Measurements from ENCODE around the gene UMAD1.

The UMAD1 gene

DNA sequence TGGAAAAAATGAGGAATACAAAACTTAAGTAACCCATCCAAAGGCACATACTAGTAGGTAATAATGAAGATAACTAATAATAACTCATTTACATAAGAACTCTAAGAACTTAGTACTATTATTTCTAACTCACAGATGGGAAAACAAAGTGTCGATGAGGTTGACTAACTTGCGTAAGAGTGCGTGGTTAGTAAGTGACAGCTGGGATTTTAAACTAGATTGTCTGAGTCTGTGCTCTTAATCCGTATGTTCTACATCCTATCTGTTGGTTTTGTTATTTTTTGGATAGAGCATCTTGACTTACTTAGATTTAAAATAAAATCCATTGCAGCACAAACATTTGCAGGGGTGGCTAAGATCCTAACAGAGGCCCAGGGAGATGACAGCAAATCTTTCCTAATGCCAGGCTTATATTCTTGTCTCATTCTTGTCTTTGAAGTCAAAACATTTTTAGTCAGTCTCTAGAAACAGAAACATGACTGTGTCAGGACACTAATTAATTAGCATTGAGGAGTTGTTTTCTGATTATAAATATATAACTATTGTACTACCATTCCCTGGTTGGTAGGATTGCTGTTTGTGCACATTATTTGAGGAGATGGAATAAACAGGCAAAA lies 66.1 kb downstream of the UMAD1 start:
- H3K27me3 ChIP-seq (replicated peaks; ENCODE audit: control insufficient read depth, insufficient read depth, low read length) = no peaks in the 10 kb centered on the region
- no peak for DNase-seq (ENCODE audit: low read depth)
- H3K9ac ChIP-seq (ENCODE audit: low read length) = no peak overlapping the region
- no peaks in the 10 kb centered on the region for H3K4me1 ChIP-seq (ENCODE audit: control insufficient read depth, insufficient read depth, low read length)
- no peak overlapping the region for H3K4me3 ChIP-seq (ENCODE audit: low read length)
- H3K36me3 ChIP-seq (ENCODE audit: control insufficient read depth, insufficient read depth, low read length, severe bottlenecking) = no peaks in the 10 kb centered on the region
- H3K9me3 ChIP-seq (ENCODE audit: control insufficient read depth, low read length) = no peaks in the 10 kb centered on the region

DNA sequence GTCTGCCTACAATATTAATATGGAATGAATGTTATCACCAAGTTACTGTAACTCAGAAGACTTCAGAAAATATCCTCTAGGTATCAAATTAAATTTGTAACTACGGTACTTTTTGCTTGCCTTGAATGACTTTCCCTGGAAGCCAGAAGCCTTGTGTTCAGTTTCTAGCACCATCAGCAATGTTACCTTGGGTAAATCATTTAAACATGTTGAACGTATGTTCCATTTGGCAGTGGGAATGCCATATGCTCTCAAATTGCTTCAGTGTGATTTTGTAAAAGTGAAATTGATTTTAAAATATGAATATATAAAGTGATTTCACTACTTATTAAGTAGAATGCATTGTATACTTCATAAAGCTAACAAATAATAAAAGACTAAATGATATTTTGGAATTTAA lies 66.7 kb downstream of the UMAD1 start:
- Histone ChIP-seq H3K36me3 (ENCODE audit: control insufficient read depth, insufficient read depth, low read length, severe bottlenecking) (no peaks in the 10 kb centered on the region), H3K4me3 (ENCODE audit: low read length) (no peak overlapping the region), H3K4me1 (ENCODE audit: control insufficient read depth, insufficient read depth, low read length) (no peaks in the 10 kb centered on the region), H3K9ac (ENCODE audit: low read length) (no peak overlapping the region), H3K9me3 (ENCODE audit: control insufficient read depth, low read length) (no peaks in the 10 kb centered on the region), H3K27me3 (replicated peaks; ENCODE audit: control insufficient read depth, insufficient read depth, low read length) (no peaks in the 10 kb centered on the region)
- DNase-seq (ENCODE audit: low read depth) = no peak

DNA sequence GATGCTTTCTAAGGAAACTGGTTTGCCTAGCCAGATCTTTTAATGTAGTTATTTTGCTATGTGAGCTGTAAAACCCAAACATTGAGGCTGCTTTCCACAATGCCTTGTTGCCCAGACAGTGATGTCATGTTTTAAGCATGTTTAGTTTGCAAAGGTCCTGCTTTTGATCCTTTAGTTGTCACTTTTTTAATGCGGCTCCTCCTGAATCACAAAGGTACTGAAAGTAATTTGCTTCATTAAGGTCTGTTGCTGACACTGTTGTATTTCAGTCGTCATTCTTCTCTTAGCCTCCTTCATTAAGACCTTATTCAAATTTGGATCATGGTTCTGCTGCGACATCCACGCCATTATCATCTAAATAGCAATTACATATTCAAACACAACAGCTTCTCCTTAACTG lies 67.3 kb downstream of the UMAD1 start:
- Histone ChIP-seq H3K27me3 (replicated peaks; ENCODE audit: control insufficient read depth, insufficient read depth, low read length) (no peaks in the 10 kb centered on the region), H3K9me3 (ENCODE audit: control insufficient read depth, low read length) (no peaks in the 10 kb centered on the region), H3K4me1 (ENCODE audit: control insufficient read depth, insufficient read depth, low read length) (no peaks in the 10 kb centered on the region), H3K36me3 (ENCODE audit: control insufficient read depth, insufficient read depth, low read length, severe bottlenecking) (no peaks in the 10 kb centered on the region), H3K9ac (ENCODE audit: low read length) (no peak overlapping the region), H3K4me3 (ENCODE audit: low read length) (no peak overlapping the region)
- peak; percentile 51 for DNase-seq (ENCODE audit: low read depth)

DNA sequence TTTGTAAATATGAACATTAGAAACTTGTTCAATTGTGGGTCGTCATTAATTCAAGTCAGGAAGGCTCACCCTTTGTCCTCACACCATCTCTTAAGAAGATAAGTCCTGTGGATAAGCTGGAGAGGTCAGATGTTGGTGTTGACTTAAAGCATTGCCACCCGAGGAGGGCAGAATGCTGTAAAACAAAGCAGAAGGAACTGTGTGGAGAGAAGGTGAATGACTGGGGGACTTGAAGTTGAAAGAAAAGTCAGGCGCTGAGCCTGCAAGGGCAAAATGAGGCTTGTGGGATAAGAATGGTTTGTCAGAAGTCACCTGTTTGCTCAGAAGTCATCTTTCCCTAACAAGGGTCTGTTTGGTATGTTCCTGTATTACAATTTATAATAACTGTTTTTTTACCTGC lies 68.7 kb downstream of the UMAD1 start:
- DNase-seq (ENCODE audit: low read depth) = no peak
- no peaks in the 10 kb centered on the region for H3K27me3 ChIP-seq (replicated peaks; ENCODE audit: control insufficient read depth, insufficient read depth, low read length)
- no peak overlapping the region for H3K9ac ChIP-seq (ENCODE audit: low read length)
- H3K4me3 ChIP-seq (ENCODE audit: low read length) = no peak overlapping the region
- H3K9me3 ChIP-seq (ENCODE audit: control insufficient read depth, low read length) = no peaks in the 10 kb centered on the region
- no peaks in the 10 kb centered on the region for H3K36me3 ChIP-seq (ENCODE audit: control insufficient read depth, insufficient read depth, low read length, severe bottlenecking)
- H3K4me1 ChIP-seq (ENCODE audit: control insufficient read depth, insufficient read depth, low read length) = no peaks in the 10 kb centered on the region

DNA sequence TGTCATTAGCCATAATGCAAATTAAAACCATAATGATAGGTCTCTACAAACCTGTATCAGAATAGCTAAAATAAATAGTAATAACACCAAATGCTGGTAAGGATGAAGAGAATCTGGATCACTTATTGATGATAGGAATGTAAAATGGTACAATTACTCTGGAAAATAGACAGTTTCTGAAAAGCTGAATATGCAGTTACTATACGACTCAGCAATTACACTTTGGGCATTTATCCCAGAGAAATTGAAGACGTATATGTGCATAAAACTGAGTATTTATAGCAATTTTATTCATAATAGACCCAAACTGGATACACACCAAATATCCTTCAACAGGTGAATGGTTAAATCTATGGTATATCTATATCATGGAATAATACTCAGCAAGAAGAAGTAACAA lies 69.9 kb downstream of the UMAD1 start:
- Histone ChIP-seq H3K36me3 (ENCODE audit: control insufficient read depth, insufficient read depth, low read length, severe bottlenecking) (no peaks in the 10 kb centered on the region), H3K4me1 (ENCODE audit: control insufficient read depth, insufficient read depth, low read length) (no peaks in the 10 kb centered on the region), H3K27me3 (replicated peaks; ENCODE audit: control insufficient read depth, insufficient read depth, low read length) (no peaks in the 10 kb centered on the region), H3K4me3 (ENCODE audit: low read length) (no peak overlapping the region), H3K9me3 (ENCODE audit: control insufficient read depth, low read length) (no peaks in the 10 kb centered on the region), H3K9ac (ENCODE audit: low read length) (no peak overlapping the region)
- no peak for DNase-seq (ENCODE audit: low read depth)

DNA sequence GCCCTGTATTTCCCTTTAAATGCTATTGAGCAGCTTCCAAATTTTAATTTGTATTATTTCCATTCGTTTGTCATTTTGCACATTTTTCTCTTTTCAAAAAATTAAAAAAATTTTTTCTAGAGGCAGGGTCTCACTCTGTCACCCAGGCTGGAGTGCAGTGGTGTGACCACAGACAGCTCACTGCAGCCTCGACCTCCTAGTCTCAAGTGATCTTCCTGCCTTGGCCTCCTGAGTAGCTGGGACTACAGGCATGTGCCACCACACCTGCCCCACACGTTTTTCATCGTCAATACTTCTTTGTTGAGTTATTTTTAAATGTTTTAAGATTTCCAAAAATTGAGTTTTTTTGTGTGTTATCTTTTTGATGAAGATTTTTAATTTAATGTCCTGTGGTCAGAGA lies 73.2 kb downstream of the UMAD1 start:
- Histone ChIP-seq H3K4me3 (ENCODE audit: low read length) (no peak overlapping the region), H3K9me3 (ENCODE audit: control insufficient read depth, low read length) (no peaks in the 10 kb centered on the region), H3K36me3 (ENCODE audit: control insufficient read depth, insufficient read depth, low read length, severe bottlenecking) (no peaks in the 10 kb centered on the region), H3K9ac (ENCODE audit: low read length) (no peak overlapping the region), H3K27me3 (replicated peaks; ENCODE audit: control insufficient read depth, insufficient read depth, low read length) (no peaks in the 10 kb centered on the region), H3K4me1 (ENCODE audit: control insufficient read depth, insufficient read depth, low read length) (no peaks in the 10 kb centered on the region)
- no peak for DNase-seq (ENCODE audit: low read depth)

DNA sequence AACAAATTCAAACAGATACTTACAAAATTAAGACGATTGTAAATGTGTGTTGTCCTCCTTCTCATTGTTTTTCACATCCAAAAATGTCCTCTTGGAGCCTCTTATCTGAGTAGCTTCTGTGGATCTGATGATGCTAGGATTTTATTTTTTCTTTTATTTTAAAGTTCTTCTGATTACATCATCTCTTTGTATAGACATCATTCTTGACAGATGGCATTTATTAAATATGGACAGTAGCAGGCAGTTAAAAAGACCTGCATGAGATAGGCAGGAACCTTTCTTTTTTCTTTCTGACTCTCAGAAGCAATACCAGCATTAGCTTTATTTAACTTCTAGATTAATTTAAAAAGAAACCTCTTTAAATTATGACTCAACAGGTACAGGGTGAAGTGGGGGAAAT lies 77.9 kb downstream of the UMAD1 start, which contains the start of gene RPA3:
Gene RPA3 (minus strand): TSS at position 116 of the 400 bp plus-strand sequence. CDS start 78,189 bp downstream, outside the sequence.
- Histone ChIP-seq H3K9me3 (ENCODE audit: control insufficient read depth, low read length) (no peaks in the 10 kb centered on the region), H3K4me1 (ENCODE audit: control insufficient read depth, insufficient read depth, low read length) (peaks cover 4% of the 10 kb centered on the region), H3K36me3 (ENCODE audit: control insufficient read depth, insufficient read depth, low read length, severe bottlenecking) (no peaks in the 10 kb centered on the region), H3K9ac (ENCODE audit: low read length) (no peak within 1 kb of the TSS), H3K4me3 (ENCODE audit: low read length) (no peak within 1 kb of the TSS), H3K27me3 (replicated peaks; ENCODE audit: control insufficient read depth, insufficient read depth, low read length) (no peaks in the 10 kb centered on the region)
- no peak for DNase-seq (ENCODE audit: low read depth)

DNA sequence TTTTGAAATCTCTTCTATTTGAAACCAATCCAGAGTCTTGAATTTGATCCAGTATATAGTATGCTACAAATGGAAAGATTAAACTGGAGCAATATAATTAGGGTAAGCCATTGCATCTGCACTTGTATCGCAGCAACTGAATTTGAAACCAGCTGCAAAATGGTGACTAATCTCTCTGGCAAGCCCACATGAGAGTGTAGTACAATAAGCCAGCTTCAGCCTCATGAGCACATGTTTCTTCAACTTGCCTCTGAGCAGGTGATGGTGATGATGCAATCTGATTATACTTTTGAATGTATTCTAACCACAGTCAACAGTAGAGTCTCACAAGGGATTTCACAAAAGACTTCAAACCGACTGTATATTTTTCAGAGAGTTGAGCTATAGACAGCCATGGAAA lies 78.7 kb downstream of the UMAD1 start:
- DNase-seq (ENCODE audit: low read depth) = peak; percentile 94
- Histone ChIP-seq H3K4me1 (ENCODE audit: control insufficient read depth, insufficient read depth, low read length) (peaks cover 4% of the 10 kb centered on the region), H3K9me3 (ENCODE audit: control insufficient read depth, low read length) (no peaks in the 10 kb centered on the region), H3K27me3 (replicated peaks; ENCODE audit: control insufficient read depth, insufficient read depth, low read length) (no peaks in the 10 kb centered on the region), H3K4me3 (ENCODE audit: low read length) (no peak overlapping the region), H3K9ac (ENCODE audit: low read length) (no peak overlapping the region), H3K36me3 (ENCODE audit: control insufficient read depth, insufficient read depth, low read length, severe bottlenecking) (no peaks in the 10 kb centered on the region)

DNA sequence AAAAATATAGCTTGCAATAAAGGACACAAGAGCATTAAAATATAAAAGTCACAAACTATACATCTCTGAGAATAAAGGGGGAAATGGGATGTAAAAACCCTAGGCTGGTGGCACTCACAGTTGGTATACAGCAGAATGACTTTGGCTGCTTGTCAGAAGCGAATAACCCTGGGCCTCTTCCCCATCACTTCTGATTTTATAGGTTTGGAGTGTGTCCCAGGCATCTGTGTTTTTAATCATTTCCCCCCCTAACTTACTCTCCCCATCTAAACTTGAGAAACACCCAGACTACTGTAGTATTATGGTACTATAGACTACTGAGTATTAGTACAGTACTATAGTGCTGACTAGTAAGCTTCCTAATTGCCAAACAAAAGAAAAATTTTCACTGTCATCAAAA lies 79.6 kb downstream of the UMAD1 start:
- no peaks in the 10 kb centered on the region for H3K27me3 ChIP-seq (replicated peaks; ENCODE audit: control insufficient read depth, insufficient read depth, low read length)
- H3K9ac ChIP-seq (ENCODE audit: low read length) = no peak overlapping the region
- no peaks in the 10 kb centered on the region for H3K36me3 ChIP-seq (ENCODE audit: control insufficient read depth, insufficient read depth, low read length, severe bottlenecking)
- no peak for DNase-seq (ENCODE audit: low read depth)
- no peak overlapping the region for H3K4me3 ChIP-seq (ENCODE audit: low read length)
- peaks cover 4% of the 10 kb centered on the region for H3K4me1 ChIP-seq (ENCODE audit: control insufficient read depth, insufficient read depth, low read length)
- H3K9me3 ChIP-seq (ENCODE audit: control insufficient read depth, low read length) = no peaks in the 10 kb centered on the region

DNA sequence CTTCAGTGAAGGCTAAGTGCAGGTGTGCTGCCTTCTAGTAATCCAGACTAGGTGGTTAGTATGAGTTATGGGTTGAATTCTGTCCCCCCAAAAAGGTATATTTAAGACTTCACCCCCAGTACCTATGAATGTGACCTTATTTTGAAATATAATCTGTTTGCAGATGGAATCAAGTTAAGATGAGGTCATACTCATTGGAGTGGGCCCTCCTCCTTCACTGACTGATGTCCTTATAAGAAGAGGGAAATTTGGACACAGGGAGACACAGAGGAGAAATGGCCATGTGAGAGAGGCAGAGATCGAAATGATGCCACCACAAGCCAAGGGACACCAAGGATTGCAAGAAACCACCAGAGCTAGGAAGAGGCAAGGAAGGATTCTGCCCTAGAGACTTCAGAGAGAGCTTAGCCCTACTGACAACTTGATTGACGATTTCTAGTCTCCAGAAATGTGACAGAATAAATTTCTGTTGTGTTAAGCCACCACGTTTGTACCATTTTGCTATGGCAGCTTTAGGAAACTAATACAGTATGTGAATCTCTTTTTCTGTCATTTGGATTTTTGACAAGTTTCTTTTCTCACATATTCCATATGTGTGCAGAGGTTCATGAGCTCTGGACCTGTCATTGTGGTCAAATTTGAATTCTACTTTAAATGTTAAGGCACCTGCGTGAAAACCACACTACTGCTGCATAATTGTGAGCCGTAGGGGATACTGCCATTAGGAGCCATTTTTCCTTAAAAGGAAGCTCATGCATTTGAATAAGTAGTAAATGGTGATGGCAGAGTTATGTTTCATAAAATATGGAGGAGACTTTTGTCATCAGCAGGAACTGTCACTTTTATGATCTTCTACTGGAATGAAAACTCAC lies 80.4 kb downstream of the UMAD1 start:
- no peak for DNase-seq (ENCODE audit: low read depth)
- H3K36me3 ChIP-seq (ENCODE audit: control insufficient read depth, insufficient read depth, low read length, severe bottlenecking) = no peaks in the 10 kb centered on the region
- no peak overlapping the region for H3K9ac ChIP-seq (ENCODE audit: low read length)
- H3K27me3 ChIP-seq (replicated peaks; ENCODE audit: control insufficient read depth, insufficient read depth, low read length) = no peaks in the 10 kb centered on the region
- no peak overlapping the region for H3K4me3 ChIP-seq (ENCODE audit: low read length)
- no peaks in the 10 kb centered on the region for H3K9me3 ChIP-seq (ENCODE audit: control insufficient read depth, low read length)
- H3K4me1 ChIP-seq (ENCODE audit: control insufficient read depth, insufficient read depth, low read length) = peaks cover 4% of the 10 kb centered on the region

DNA sequence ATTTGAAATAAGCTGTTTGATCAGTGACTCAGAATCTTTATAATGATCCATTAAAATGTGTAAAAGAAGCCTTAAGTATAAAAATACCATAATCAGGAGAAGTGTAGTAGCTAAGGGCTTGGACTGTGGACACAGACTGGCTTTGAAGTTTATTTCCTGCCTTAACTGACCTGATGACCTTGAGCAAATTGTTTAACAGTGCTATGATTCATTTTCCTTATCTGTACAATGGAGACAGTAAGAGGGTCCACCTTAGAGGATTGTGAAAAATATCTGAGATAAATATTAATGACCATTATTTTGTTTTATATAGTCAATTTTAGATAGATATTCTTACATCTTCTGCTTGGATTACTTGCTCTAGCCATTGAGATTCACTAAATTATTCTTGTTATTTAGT lies 91.2 kb downstream of the UMAD1 start:
- no peak for DNase-seq (ENCODE audit: low read depth)
- Histone ChIP-seq H3K9ac (ENCODE audit: low read length) (no peak overlapping the region), H3K27me3 (replicated peaks; ENCODE audit: control insufficient read depth, insufficient read depth, low read length) (no peaks in the 10 kb centered on the region), H3K9me3 (ENCODE audit: control insufficient read depth, low read length) (no peaks in the 10 kb centered on the region), H3K4me3 (ENCODE audit: low read length) (no peak overlapping the region), H3K36me3 (ENCODE audit: control insufficient read depth, insufficient read depth, low read length, severe bottlenecking) (no peaks in the 10 kb centered on the region), H3K4me1 (ENCODE audit: control insufficient read depth, insufficient read depth, low read length) (peaks cover 19% of the 10 kb centered on the region)

All from adipocyte (in vitro differentiated cells).